H9 (cell line): ENCODE measurements around the gene RAB33B. TPM values are rescaled to one million over a fixed set of nuclear protein-coding genes. Genes with fewer than 3 reads are reported as not detected.

Experiments used
- DNase-seq: peaks from one replicate; pipeline ENCODE4 v3.0.0-alpha.2; 2017
- H2AFZ ChIP-seq: one replicate; pipeline ENCODE4 v1.6.1; 2013; ENCODE audit warnings: mild to moderate bottlenecking, low read length, control low read depth, moderate library complexity
- H2AK5ac ChIP-seq: 2 replicates; pipeline ENCODE4 v1.6.1; 2013; ENCODE audit warnings: low read length, control low read depth, mixed read lengths; ENCODE audit not compliant: insufficient read length
- H2BK120ac ChIP-seq: one replicate; pipeline ENCODE4 v1.6.1; 2013; ENCODE audit warnings: low read depth, mild to moderate bottlenecking, low read length, control low read depth, inconsistent platforms; ENCODE audit not compliant: poor library complexity, severe bottlenecking
- H2BK12ac ChIP-seq: 2 replicates; pipeline ENCODE4 v1.6.1; 2013; ENCODE audit warnings: low read length, control low read depth, mixed read lengths, low read depth; ENCODE audit not compliant: insufficient read length
- H2BK15ac ChIP-seq: 2 replicates; pipeline ENCODE4 v1.6.1; 2013; ENCODE audit warnings: low read depth, low read length, control low read depth
- H2BK20ac ChIP-seq: one replicate; pipeline ENCODE4 v1.6.1; 2013; ENCODE audit warnings: low read depth, mild to moderate bottlenecking, low read length, control low read depth, inconsistent platforms; ENCODE audit not compliant: poor library complexity, severe bottlenecking
- H2BK5ac ChIP-seq: 2 replicates; pipeline ENCODE4 v1.6.1; 2013; ENCODE audit warnings: low read length, control low read depth, mixed read lengths; ENCODE audit not compliant: insufficient read length
- H3K14ac ChIP-seq: 2 replicates; pipeline ENCODE4 v1.6.1; 2013; ENCODE audit warnings: low read length, control low read depth; ENCODE audit not compliant: insufficient read depth
- H3K18ac ChIP-seq: 2 replicates; pipeline ENCODE4 v1.6.1; 2013; ENCODE audit warnings: low read depth, mild to moderate bottlenecking, mixed read lengths, low read length, control low read depth; ENCODE audit not compliant: insufficient read length
- H3K23ac ChIP-seq: 2 replicates; pipeline ENCODE4 v1.6.1; 2013; ENCODE audit warnings: low read length, control low read depth, mixed read lengths, low read depth; ENCODE audit not compliant: insufficient read length
- H3K23me2 ChIP-seq: 2 replicates; pipeline ENCODE4 v1.6.1; 2013; ENCODE audit warnings: low read depth, mild to moderate bottlenecking, mixed read lengths, low read length, control low read depth; ENCODE audit not compliant: insufficient read length, poor library complexity, severe bottlenecking
- H3K27ac ChIP-seq: 2 replicates; pipeline ENCODE4 v1.5.1; 2013; ENCODE audit warnings: low read length, control low read depth, mixed read lengths, low read depth; ENCODE audit not compliant: insufficient read length
- H3K27me3 ChIP-seq: 2 replicates; pipeline ENCODE4 v1.6.1; 2013; ENCODE audit warnings: low read length, control low read depth, inconsistent platforms; ENCODE audit not compliant: insufficient read depth
- H3K4ac ChIP-seq: 2 replicates; pipeline ENCODE4 v1.6.1; 2013; ENCODE audit warnings: low read depth, mild to moderate bottlenecking, control low read depth, inconsistent platforms, low read length, moderate library complexity
- H3K4me1 ChIP-seq: 2 replicates; pipeline ENCODE4 v1.6.1; 2013; ENCODE audit warnings: low read length, control low read depth, inconsistent platforms; ENCODE audit not compliant: insufficient read depth
- H3K4me2 ChIP-seq: 2 replicates; pipeline ENCODE4 v1.6.1; 2013; ENCODE audit warnings: low read length, control low read depth, mixed read lengths; ENCODE audit not compliant: insufficient read length, insufficient read depth
- H3K56ac ChIP-seq: 2 replicates; pipeline ENCODE4 v1.6.1; 2013; ENCODE audit warnings: low read depth, mild to moderate bottlenecking, mixed read lengths, low read length, control low read depth; ENCODE audit not compliant: insufficient read length
- H3K79me1 ChIP-seq: 2 replicates; pipeline ENCODE4 v1.6.1; 2013; ENCODE audit warnings: low read depth, mild to moderate bottlenecking, moderate library complexity, low read length, control low read depth, inconsistent platforms; ENCODE audit not compliant: insufficient read depth, poor library complexity, severe bottlenecking
- H3K79me2 ChIP-seq: 2 replicates; pipeline ENCODE4 v1.6.1; 2013; ENCODE audit warnings: low read length, control low read depth, inconsistent platforms; ENCODE audit not compliant: insufficient read depth
- H3K9ac ChIP-seq: 2 replicates; pipeline ENCODE4 v1.6.1; 2013; ENCODE audit warnings: low read length, control low read depth, mixed read lengths; ENCODE audit not compliant: insufficient read length; ENCODE audit errors: extremely low read depth
- H3K9me3 ChIP-seq: one replicate; pipeline ENCODE4 v1.6.1; 2013; ENCODE audit warnings: low read depth, low read length, inconsistent platforms; ENCODE audit not compliant: control insufficient read depth
- H3T11ph ChIP-seq: one replicate; pipeline ENCODE4 v1.6.1; 2013; ENCODE audit warnings: mild to moderate bottlenecking, low read length, control low read depth, inconsistent platforms
- H4K20me1 ChIP-seq: one replicate; pipeline ENCODE4 v1.6.1; 2013; ENCODE audit not compliant: control insufficient read depth, insufficient read length, insufficient read depth
- H4K5ac ChIP-seq: 2 replicates; pipeline ENCODE4 v1.6.1; 2013; ENCODE audit warnings: low read depth, mild to moderate bottlenecking, mixed read lengths, low read length, control low read depth; ENCODE audit not compliant: insufficient read length
- H4K8ac ChIP-seq: replicated peaks from 2 replicates; pipeline ENCODE4 v1.6.1; 2013; ENCODE audit warnings: low read length, control low read depth, mixed read lengths, low read depth; ENCODE audit not compliant: insufficient read length
- H4K91ac ChIP-seq: 2 replicates; pipeline ENCODE4 v1.6.1; 2013; ENCODE audit warnings: low read depth, mild to moderate bottlenecking, moderate library complexity, mixed read lengths, low read length, control low read depth; ENCODE audit not compliant: insufficient read length
- H3K27ac Mint-ChIP-seq, 3 experiments: 2 replicates in 2 of 3; 3 replicates in 1 of 3; pipeline ENCODE4 v1.8.0; 2020 to 2021; ENCODE audit warnings: mixed read lengths in 3 of 3, mild to moderate bottlenecking in 1 of 3, moderate library complexity in 1 of 3
- H3K27me3 Mint-ChIP-seq: 2 replicates; pipeline ENCODE4 v1.8.0; 2021; ENCODE audit warnings: low read depth, mild to moderate bottlenecking, moderate library complexity, mixed read lengths
- H3K36me3 Mint-ChIP-seq, 3 experiments: 2 replicates in 2 of 3; 3 replicates in 1 of 3; pipeline ENCODE4 v1.8.0; 2020 to 2021; ENCODE audit warnings: low read depth in 3 of 3, mixed read lengths in 3 of 3; ENCODE audit not compliant: insufficient read depth in 1 of 3
- H3K4me1 Mint-ChIP-seq, 2 experiments: 2 replicates each; pipeline ENCODE4 v1.8.0; 2020; ENCODE audit warnings: mixed read lengths in 2 of 2
- H3K4me3 Mint-ChIP-seq, 2 experiments: 2 replicates in 1 of 2; 3 replicates in 1 of 2; pipeline ENCODE4 v1.8.0; 2020 to 2021; ENCODE audit warnings: mild to moderate bottlenecking in 2 of 2, mixed read lengths in 2 of 2, moderate library complexity in 1 of 2
- H3K9me3 Mint-ChIP-seq, 2 experiments: 2 replicates in 1 of 2; 3 replicates in 1 of 2; pipeline ENCODE4 v1.8.0; 2020; ENCODE audit warnings: mild to moderate bottlenecking in 2 of 2, mixed read lengths in 2 of 2, moderate library complexity in 1 of 2
- CTCF ChIP-seq: fragments of 200-600 bp; sonication (generic); conservative IDR thresholded peaks from 3 replicates; pipeline ENCODE4 v1.8.0; 2021; ENCODE audit warnings: antibody characterized with exemption, mild to moderate bottlenecking
- WGBS: extraction: QIAGEN DNeasy Blood & Tissue Kit; methylation state at CpG from one replicate; pipeline ENCODE4 v1.1.7; 2013; ENCODE audit warnings: missing lambda C conversion rate, low lambda C conversion rate, mixed read lengths; ENCODE audit not compliant: insufficient read length; ENCODE audit errors: extremely low coverage; 5-methylcytosine and 5-hydroxymethylcytosine counted together
- total RNA-seq: library from RNA; stranded (reverse); gene quantifications from 2 replicates; pipeline ENCODE4 v1.2.1, GENCODE V29; 2021

RAB33B gene
- total RNA-seq, 1 experiment from 2014 or later, result 7.7 TPM

GRCh38 chr4:139514382-139515059 lies 60.6 kb downstream of the RAB33B start:
- Mint-ChIP-seq H3K9me3 (no peaks in the 10 kb centered on the region), H3K36me3 (peaks cover 0 to 4% (median 0%) of the 10 kb centered on the region in 3 experiments; a peak in 2 of 7 replicates), H3K4me3 (no peak overlapping the region), H3K4me1 (peaks cover 6 to 10% of the 10 kb centered on the region in 2 experiments; a peak in 3 of 4 replicates), H3K27ac (peak overlapping the region in 1 of 3 experiments; percentile 44; a peak in 1 of 7 replicates), H3K27me3 (no peaks in the 10 kb centered on the region)
- no peak overlapping the region for H2BK12ac ChIP-seq
- H3K4me1 ChIP-seq, result no peaks in the 10 kb centered on the region
- H4K91ac ChIP-seq, result no peak overlapping the region
- no peak overlapping the region for H4K8ac ChIP-seq
- no CpG with 5 or more reads among the region's 8 CpGs for WGBS
- no peak overlapping the region for H3K18ac ChIP-seq
- no peak overlapping the region for H2BK120ac ChIP-seq
- no peak overlapping the region for H2AK5ac ChIP-seq
- no peaks in the 10 kb centered on the region for H3K9me3 ChIP-seq
- H3K79me2 ChIP-seq, result no peaks in the 10 kb centered on the region
- H2BK20ac ChIP-seq, result no peak overlapping the region
- no peak overlapping the region for H2BK5ac ChIP-seq
- TF ChIP-seq CTCF, result no peak
- no peak for DNase-seq
- no peak overlapping the region for H3K4ac ChIP-seq
- no peak overlapping the region for H2BK15ac ChIP-seq
- H3K4me2 ChIP-seq, result no peak overlapping the region
- H2AFZ ChIP-seq, result no peak overlapping the region
- H4K5ac ChIP-seq, result no peak overlapping the region
- no peaks in the 10 kb centered on the region for H3K79me1 ChIP-seq
- no peaks in the 10 kb centered on the region for H3K27me3 ChIP-seq
- H3K23me2 ChIP-seq, result no peaks in the 10 kb centered on the region
- no peak overlapping the region for H3K56ac ChIP-seq
- no peaks in the 10 kb centered on the region for H4K20me1 ChIP-seq
- H3K14ac ChIP-seq, result no peak overlapping the region
- no peak overlapping the region for H3T11ph ChIP-seq
- no peak overlapping the region for H3K9ac ChIP-seq
- H3K27ac ChIP-seq, result no peak overlapping the region
- no peak overlapping the region for H3K23ac ChIP-seq
